Ovary (tissue), 9 donors: ENCODE data around the gene SDK1. TPM values are rescaled to one million over a fixed set of nuclear protein-coding genes. Genes with fewer than 3 reads are reported as not detected.

Source experiments
- DNase-seq, 5 donors: peaks; one replicate each; pipeline ENCODE4 v3.0.0-alpha.2; 2019 to 2020
- H3K27ac ChIP-seq, 2 donors: fragments of 200-600 bp; one replicate each; pipeline versions ENCODE4 v1.5.1 to v1.8.0; 2019 to 2022
- H3K27me3 ChIP-seq: fragments of 200-600 bp; one replicate; pipeline ENCODE4 v1.8.0; 2022
- H3K36me3 ChIP-seq: fragments of 200-600 bp; sonication (generic); one replicate; pipeline ENCODE4 v1.5.1; 2019
- H3K4me1 ChIP-seq: one replicate; pipeline ENCODE4 v1.8.1; 2013; ENCODE audit warnings: mild to moderate bottlenecking, moderate library complexity; ENCODE audit not compliant: insufficient read depth
- H3K4me3 ChIP-seq: fragments of 200-600 bp; sonication (generic); one replicate; pipeline ENCODE4 v1.5.1; 2017
- H3K9me3 ChIP-seq, 2 donors: fragments of 200-600 bp in 1 of 2; sonication (generic) in 1 of 2; one replicate each; pipeline versions ENCODE4 v1.5.1 to v1.8.1; 2013 to 2019; ENCODE audit warnings: mild to moderate bottlenecking in 1 of 2, moderate library complexity in 1 of 2
- EP300 ChIP-seq: sonication (generic); formaldehyde crosslinking; IDR thresholded peaks from one replicate; pipeline ENCODE4 v1.6.1; 2017; ENCODE audit warnings: antibody characterized with exemption
- POLR2A ChIP-seq: fragments of 450-650 bp; IDR thresholded peaks from one replicate; pipeline ENCODE4 v1.6.1; 2017; ENCODE audit warnings: antibody characterized with exemption, mild to moderate bottlenecking, moderate library complexity
- WGBS, 3 donors: extraction: QIAGEN DNeasy Blood & Tissue Kit in 1 of 3; methylation state at CpG; one replicate each; pipeline versions ENCODE4 v1.1.5 to v1.1.7; 2013 to 2017; 5-methylcytosine and 5-hydroxymethylcytosine counted together
- intact Hi-C, 4 donors: fragments of 100-400 bp; cut with DNase I; formaldehyde crosslinking; loops; one replicate each; pipeline versions ENCODE4 v1.11.0 to v1.15.1; 2022 to 2023
- polyA plus RNA-seq, 2 donors: library from polyadenylated mRNA; stranded (reverse); fragments of 200-250 nt in 1 of 2; fragments of 350-450 nt in 1 of 2; fragmentation: Illumina TruSeq in 1 of 2; extraction: RNeasy Lipid Tissue Mini Kit (QIAGEN cat#74804) in 1 of 2; gene quantifications; one replicate each; pipeline ENCODE4 v1.2.3, GENCODE V29; 2013 to 2014
- total RNA-seq, 7 donors: library from RNA; depleted of rRNA in 2 of 7; stranded (reverse); fragments of >200 nt in 2 of 7; fragmentation: NEBNext Ultra II Directional in 3 of 7; extraction: Animal tissue kit (Norgen Biotek cat#: 25700) in 3 of 7; gene quantifications; one replicate each; pipeline versions ENCODE4 v1.1.0 to v1.2.4, GENCODE V29; 2016 to 2023
- TF ChIP-seq, protein P1 (sequence below), 3 donors: fragments of 450-650 bp in 2 of 3; fragments of 200-600 bp in 1 of 3; IDR thresholded peaks; one replicate each; pipeline versions ENCODE4 v1.5.1 to v1.8.0; 2016 to 2022; ENCODE audit warnings: antibody characterized with exemption in 3 of 3, mild to moderate bottlenecking in 1 of 3
- donor health status: DM: no; HTN: no; CAD: no; lungs with moderate emphysema.
- donor health status: DM: no; HTN: no; CAD: no.
- donor health status: Bipolar disorder and iron deficiency.
- donor health status: DM: yes; HTN: yes; CAD: no.
- donor health status: DM: no; HTN: no; CAD: no.
- donor health status: DM: yes; HTN: yes; CAD: no.

The SDK1 gene
- total and polyA plus RNA-seq, 9 donors: 1.2 to 13.3 (median 4.4) TPM

DNA sequence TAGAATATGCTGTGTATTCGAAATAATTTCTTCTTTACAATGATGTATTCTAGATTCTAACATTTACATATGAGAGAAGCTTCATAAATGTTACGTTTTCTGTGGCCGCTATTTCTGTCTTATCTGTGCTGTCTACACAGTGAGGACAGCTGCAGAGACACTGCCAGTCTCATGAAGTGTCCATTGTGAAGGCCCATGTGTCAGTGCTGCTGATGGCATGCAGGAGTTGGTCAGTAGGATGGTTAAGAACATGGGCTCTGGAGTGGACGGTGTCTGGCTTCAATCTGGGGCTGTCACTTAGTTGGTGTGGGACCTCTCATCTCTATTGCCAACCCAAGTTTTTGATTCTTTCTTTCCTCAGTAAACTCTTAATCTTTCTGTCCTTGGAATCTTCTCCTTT lies 137.3 kb downstream of the SDK1 start:
- intact Hi-C loops: no loop called here
- DNase-seq: no peak
- no peak overlapping the region for H3K4me3 ChIP-seq
- no peaks in the 10 kb centered on the region for H3K9me3 ChIP-seq
- no peak overlapping the region for H3K27ac ChIP-seq
- no peaks in the 10 kb centered on the region for H3K27me3 ChIP-seq
- H3K4me1 ChIP-seq: no peaks in the 10 kb centered on the region
- 88 to 96% (median 89%) methylated on average over 4 of the region's 4 CpGs for WGBS, 3 donors
- no peaks in the 10 kb centered on the region for H3K36me3 ChIP-seq
- TF ChIP-seq EP300: no peak
- TF ChIP-seq POLR2A: no peak
- TF ChIP-seq, protein P1, sequence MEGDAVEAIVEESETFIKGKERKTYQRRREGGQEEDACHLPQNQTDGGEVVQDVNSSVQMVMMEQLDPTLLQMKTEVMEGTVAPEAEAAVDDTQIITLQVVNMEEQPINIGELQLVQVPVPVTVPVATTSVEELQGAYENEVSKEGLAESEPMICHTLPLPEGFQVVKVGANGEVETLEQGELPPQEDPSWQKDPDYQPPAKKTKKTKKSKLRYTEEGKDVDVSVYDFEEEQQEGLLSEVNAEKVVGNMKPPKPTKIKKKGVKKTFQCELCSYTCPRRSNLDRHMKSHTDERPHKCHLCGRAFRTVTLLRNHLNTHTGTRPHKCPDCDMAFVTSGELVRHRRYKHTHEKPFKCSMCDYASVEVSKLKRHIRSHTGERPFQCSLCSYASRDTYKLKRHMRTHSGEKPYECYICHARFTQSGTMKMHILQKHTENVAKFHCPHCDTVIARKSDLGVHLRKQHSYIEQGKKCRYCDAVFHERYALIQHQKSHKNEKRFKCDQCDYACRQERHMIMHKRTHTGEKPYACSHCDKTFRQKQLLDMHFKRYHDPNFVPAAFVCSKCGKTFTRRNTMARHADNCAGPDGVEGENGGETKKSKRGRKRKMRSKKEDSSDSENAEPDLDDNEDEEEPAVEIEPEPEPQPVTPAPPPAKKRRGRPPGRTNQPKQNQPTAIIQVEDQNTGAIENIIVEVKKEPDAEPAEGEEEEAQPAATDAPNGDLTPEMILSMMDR (IDR thresholded peaks at IDR 0.05): no peak

GRCh38 chr7:3439333-3440030 lies 138.4 kb downstream of the SDK1 start:
- Histone ChIP-seq H3K9me3 (no peaks in the 10 kb centered on the region), H3K27me3 (no peaks in the 10 kb centered on the region), H3K4me1 (no peaks in the 10 kb centered on the region), H3K36me3 (no peaks in the 10 kb centered on the region), H3K27ac (no peak overlapping the region), H3K4me3 (no peak overlapping the region)
- TF ChIP-seq POLR2A (no peak), EP300 (no peak)
- TF ChIP-seq, protein P1 (IDR thresholded peaks at IDR 0.05): no peak
- DNase-seq: no peak
- WGBS, 3 donors: 82 to 84% (median 84%) methylated on average over 3 of the region's 3 CpGs
- intact Hi-C loops: no loop called here

GRCh38 chr7:3440509-3440908 lies 139.5 kb downstream of the SDK1 start:
- Histone ChIP-seq H3K4me1 (no peaks in the 10 kb centered on the region), H3K27me3 (no peaks in the 10 kb centered on the region), H3K36me3 (no peaks in the 10 kb centered on the region), H3K27ac (no peak overlapping the region), H3K9me3 (no peaks in the 10 kb centered on the region), H3K4me3 (no peak overlapping the region)
- TF ChIP-seq, protein P1 (IDR thresholded peaks at IDR 0.05): no peak
- TF ChIP-seq EP300 (no peak), POLR2A (no peak)
- 39 to 87% (median 56%) methylated on average over 2 of the region's 2 CpGs for WGBS, 3 donors
- no peak for DNase-seq
- intact Hi-C loops: no loop called here

- H3K4me1 ChIP-seq: no peaks in the 10 kb centered on the region
- no peaks in the 10 kb centered on the region for H3K36me3 ChIP-seq
- no peak overlapping the region for H3K4me3 ChIP-seq
- TF ChIP-seq POLR2A: no peak
- TF ChIP-seq EP300: no peak
- TF ChIP-seq, protein P1 (IDR thresholded peaks at IDR 0.05): no peak
- no peaks in the 10 kb centered on the region for H3K27me3 ChIP-seq
- H3K27ac ChIP-seq: no peak overlapping the region
- WGBS, 3 donors: 52 to 85% (median 69%) methylated on average over 5 of the region's 5 CpGs
- H3K9me3 ChIP-seq: no peaks in the 10 kb centered on the region
- intact Hi-C loops: no loop called here
- no peak for DNase-seq
These were observed 142.7 kb downstream of the SDK1 start for GRCh38 chr7:3443716-3444115.
